ENCODE results near the gene ATP2B1.

ATP2B1 gene

DNA sequence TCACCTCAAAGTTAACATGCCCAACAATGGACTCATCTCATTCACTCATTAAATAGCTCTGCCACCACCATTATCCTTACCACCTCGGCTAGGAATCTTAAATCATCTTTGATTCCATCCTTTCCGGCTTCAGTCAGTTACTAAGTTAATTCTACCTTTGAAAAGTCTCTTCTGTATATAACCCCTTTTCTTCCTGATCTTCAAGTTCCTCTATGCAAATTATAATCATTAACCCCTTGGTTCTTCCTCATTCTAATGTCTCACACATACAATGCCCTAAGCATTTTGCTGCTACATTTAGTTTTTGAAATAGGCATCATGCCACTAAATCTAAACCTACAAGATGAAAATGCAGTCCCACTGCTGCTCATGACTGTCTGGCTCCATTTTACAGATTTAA is 51.6 kb downstream of the ATP2B1 start:
- DNase-seq (ENCODE audit: low read depth in 2 of 2) = no peak

GRCh38 chr12:89655841-89656240 is 52.8 kb downstream of the ATP2B1 start:
- no peak for DNase-seq (ENCODE audit: low read depth in 2 of 2)

DNA sequence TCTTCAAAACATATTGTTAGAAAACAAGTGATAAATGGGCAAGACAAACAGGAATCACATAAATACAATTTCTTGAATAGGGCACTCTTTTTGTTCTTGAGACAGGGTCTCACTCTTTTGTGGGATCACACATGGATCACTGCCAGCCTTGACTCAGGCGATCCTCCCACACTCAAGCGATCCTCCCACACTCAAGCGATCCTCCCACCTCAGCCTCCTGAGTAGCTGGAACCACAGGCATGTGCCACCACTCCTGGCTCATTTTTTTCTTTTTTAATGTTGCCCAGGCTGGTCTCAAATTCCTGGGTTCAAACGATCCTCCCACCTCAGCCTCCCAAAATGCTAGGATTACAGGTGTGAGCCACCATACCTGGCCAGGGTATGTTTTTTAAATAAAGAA is 57.4 kb downstream of the ATP2B1 start:
- DNase-seq (ENCODE audit: low read depth in 2 of 2) = no peak

- no peak for DNase-seq (ENCODE audit: low read depth in 2 of 2)
Measured at GRCh38 chr12:89650239-89650638, 58.4 kb downstream of the ATP2B1 start.

GRCh38 chr12:89649820-89650219 is 58.8 kb downstream of the ATP2B1 start:
- no peak for DNase-seq (ENCODE audit: low read depth in 2 of 2)

DNA sequence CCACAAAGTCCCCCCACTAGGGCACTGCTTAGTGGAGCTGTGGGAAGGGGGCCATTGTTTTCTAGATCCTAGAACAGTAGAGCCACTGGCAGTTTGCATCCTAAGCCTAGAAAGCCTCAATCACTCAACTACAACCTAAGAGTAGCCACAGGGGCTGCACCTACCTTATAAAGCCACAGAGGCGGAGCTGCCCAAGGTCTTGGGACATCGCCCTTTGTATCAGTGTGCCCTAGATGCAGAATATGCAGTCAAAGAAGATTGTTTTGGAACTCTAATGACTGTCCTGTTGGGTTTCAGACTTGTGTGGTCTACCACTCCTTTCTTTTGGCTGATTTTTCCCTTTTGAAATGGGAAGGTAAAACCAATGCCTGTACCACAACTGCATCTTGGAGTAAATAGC is 59.5 kb downstream of the ATP2B1 start:
- no peak for DNase-seq (ENCODE audit: low read depth in 2 of 2)

- no peak for DNase-seq (ENCODE audit: low read depth in 2 of 2)
Measured at GRCh38 chr12:89648211-89648930, 60.3 kb downstream of the ATP2B1 start.

GRCh38 chr12:89645434-89645833 is 63.2 kb downstream of the ATP2B1 start:
- DNase-seq (ENCODE audit: low read depth in 2 of 2) = no peak

- no peak for DNase-seq (ENCODE audit: low read depth in 2 of 2)
Measured at GRCh38 chr12:89642959-89643358, 65.7 kb downstream of the ATP2B1 start.

DNA sequence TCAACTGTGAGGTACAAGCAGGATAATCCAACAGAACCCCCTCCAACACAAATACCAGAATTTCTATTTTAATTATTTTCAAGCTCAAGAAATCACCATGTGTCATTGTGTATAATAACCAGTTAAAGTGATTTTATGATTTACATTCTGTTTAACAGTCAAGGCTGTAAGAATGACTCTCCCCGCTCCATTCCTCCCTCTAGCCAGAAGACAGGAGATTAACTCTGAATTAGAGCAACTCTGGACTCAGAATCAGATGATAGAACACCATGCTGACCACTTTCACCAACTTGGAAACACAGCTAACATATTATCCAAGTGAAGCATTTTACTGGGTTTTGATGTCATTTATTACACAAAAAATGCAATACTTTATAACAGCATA is 71.9 kb downstream of the ATP2B1 start:
- no peak for DNase-seq (ENCODE audit: low read depth in 2 of 2)

- no peak for DNase-seq (ENCODE audit: low read depth in 2 of 2)
Measured at GRCh38 chr12:89636052-89636775, 72.4 kb downstream of the ATP2B1 start.

DNA sequence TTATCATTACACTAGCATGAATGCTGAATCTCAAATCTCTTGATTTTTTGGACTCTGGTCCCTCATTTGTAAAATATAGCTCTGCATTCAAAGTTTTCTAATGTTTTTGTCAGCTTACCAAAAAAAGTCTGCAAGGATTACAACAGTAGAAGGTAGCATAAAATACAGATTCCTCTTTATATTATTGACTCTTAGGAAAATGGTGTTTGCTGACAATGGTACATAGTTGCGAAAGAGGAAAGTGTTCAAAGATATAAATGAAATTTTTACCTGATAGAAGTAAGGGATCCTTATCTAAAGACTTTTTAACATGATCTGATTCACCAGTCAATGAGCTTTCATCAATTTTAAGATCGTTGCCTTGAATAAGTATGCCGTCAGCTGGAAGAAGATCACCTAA is 74.1 kb downstream of the ATP2B1 start:
- DNase-seq (ENCODE audit: low read depth in 2 of 2) = no peak

GRCh38 chr12:89632778-89633177 is 75.9 kb downstream of the ATP2B1 start:
- DNase-seq (ENCODE audit: low read depth in 2 of 2) = no peak

- DNase-seq (ENCODE audit: low read depth in 2 of 2) = peak in 1 of 2 experiments; percentile 0
Measured at GRCh38 chr12:89622115-89622514, 86.5 kb downstream of the ATP2B1 start.

GRCh38 chr12:89621521-89621920 is 87.1 kb downstream of the ATP2B1 start:
- DNase-seq (ENCODE audit: low read depth in 2 of 2) = no peak

DNA sequence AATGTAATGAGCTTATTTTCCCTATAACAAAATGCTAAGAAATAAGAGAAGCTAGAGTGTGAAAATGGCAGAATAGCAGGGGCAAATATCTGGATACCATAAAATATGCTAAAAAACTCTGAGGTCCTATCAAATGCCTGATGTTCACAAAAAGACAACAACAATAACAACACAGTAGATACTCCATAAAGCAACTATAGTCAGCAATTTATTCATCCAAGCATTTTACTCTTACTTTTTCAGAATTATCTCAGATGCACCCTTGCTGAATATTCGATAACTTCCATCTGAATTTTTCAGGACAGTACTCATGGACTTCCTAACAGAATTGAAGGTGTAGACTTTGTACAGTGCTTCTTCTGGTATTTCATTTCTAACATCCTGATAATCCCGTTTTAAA is 88.9 kb downstream of the ATP2B1 start:
- no peak for DNase-seq (ENCODE audit: low read depth in 2 of 2)

GRCh38 chr12:89618113-89618862 is 90.3 kb downstream of the ATP2B1 start:
- no peak for DNase-seq (ENCODE audit: low read depth in 2 of 2)

GRCh38 chr12:89610366-89610765 is 98.3 kb downstream of the ATP2B1 start:
- DNase-seq (ENCODE audit: low read depth in 2 of 2) = no peak

DNA sequence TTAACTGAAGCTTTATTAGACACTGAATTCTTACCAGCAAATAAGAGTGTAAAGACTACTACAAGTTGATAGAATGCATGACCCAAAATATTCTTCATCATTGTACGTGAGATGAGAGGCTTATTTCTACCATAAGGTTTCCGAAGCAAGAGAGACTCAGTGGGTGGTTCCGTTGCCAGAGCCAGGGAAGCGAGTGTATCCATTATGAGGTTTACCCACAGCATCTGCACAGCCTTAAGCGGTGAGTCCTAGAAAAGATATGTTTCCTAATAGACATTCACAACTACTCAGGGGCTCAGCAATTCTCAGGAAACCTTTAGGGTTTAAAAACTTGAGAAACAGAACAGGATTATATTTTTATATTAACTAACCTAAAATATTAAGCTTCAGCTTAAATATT is 105.0 kb downstream of the ATP2B1 start:
- DNase-seq (ENCODE audit: low read depth in 2 of 2) = no peak

DNA sequence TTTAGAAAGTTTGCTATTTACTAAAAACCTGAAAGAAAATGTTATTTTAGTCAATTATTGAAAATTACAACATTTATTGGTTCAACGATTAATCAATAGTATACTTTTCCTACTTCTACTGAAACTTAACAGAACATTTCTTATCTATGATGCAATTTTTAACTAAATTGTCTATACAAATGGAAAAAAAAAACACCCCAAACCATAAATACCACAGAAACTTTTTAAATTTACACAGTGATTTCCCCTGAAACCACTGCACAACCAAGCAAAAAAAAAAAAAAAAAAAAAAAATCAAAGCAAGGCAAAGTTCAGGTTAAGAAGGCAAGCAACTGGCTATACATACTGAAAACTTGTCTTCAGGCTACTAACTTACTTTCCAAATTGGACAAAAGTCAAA is 110.9 kb downstream of the ATP2B1 start:
- DNase-seq (ENCODE audit: low read depth in 2 of 2) = no peak

DNA sequence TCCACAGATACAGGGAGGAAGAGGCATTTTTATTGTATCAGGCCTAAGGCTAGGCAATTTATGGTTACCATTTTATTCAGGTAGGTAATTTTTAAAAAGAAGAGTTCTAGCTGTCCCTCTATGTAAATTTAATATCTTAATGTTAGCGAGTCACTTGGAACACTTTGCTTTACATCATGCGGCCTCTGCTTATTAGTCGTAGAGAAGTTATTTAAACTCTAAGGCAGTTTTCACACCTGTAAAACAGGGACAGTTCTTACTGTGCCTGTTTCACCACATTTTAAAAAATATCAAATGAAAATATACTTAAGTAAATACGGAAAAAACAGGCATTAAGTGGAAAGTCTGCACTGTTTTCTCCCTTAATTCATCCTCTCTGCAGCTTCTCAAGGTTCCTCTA is 111.4 kb downstream of the ATP2B1 start:
- no peak for DNase-seq (ENCODE audit: low read depth in 2 of 2)

DNA sequence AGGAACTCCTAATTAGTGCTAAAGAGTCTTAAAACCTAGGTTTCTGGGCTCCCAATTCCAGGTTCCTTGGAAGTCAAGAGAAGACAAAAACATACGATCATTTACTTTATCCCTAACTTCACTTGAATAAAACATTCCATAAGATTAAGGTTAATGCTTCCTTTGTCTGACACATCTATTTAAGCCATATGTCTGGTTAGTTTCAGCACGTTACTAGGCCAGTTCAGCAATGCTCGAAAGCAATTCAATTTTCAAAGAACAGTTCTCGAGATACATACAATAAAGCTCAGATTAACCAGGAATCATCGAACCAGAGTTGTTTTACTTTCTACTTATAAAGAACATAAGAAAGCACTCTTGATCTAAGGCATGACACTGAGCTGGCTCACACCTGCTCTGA is 114.8 kb downstream of the ATP2B1 start:
- no peak for DNase-seq (ENCODE audit: low read depth in 2 of 2)

GRCh38 chr12:89593233-89593632 is 115.4 kb downstream of the ATP2B1 start:
- DNase-seq (ENCODE audit: low read depth in 2 of 2) = no peak

Data from fibroblast of skin of left biceps (primary cell).